ENCODE data around the gene TNC. TPM values are rescaled to one million over a fixed set of nuclear protein-coding genes. Genes with fewer than 3 reads are reported as not detected.

The TNC gene
- 0.69 to 1.00 TPM (median 0.80 TPM) in 5 replicates for total RNA-seq (2022; extraction: Qiagen RNA extraction)

DNA sequence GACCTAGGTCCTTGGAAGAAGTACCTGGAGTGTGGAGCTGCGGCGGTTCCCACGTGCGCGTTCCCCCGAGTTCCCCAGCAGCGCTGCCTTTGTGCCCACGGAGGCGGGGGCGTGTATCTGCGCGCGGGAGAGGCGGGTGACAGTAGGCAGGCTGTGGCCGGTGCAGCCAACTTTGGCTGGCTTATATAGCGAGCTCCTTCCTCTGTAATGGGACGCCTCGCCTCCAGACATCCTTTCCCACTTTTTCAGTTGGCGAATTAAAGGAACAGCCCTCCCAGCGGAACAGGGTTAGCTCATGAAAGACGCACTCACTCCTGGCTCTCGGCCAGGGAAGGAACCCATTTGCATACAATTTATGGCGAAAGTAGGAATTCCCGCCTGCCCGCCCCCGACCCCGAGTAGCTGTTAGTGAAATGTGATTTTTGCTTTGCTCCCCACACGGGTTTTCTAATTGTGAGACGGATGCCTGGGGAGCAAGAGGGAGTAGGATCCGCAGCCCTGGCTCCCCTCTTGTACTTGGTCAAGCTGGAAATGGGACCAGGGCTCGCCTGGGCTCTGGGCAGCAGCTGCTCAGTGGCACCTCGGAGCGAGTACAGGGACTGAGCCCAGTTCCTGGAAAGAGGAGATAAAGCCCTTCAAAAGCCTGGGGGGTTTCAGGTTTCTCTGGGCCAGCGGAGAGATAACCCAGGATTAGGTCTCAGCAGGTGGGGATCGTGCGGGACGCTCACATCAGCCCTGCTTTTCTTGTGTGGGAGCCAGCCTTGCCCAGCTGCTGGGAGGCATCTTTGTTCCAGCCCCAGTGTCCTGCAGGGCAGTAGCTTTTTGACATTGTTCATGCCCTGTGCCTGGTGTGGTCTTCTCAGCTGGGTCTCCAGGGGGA, at the start of gene TNC:
TSS of gene TNC (minus strand) at position 159 of the 880 bp plus-strand sequence. CDS start 27,139 bp downstream, outside the sequence.

Other genes starting within 250 kb of the TNC start
- gene TNFSF8, start 187.6 kb downstream of the TNC start, total RNA-seq (2022; extraction: Qiagen RNA extraction) = not detected in 5 replicates

All from A549 treated with AZD2906 at 1 μM for 4 hours (cell line).